GM18861 (cell line): Measurements from ENCODE around the gene LMX1B.

Experiments used
- ATAC-seq: cut with Tn5 transposase; IDR thresholded peaks from one replicate; pipeline ENCODE4 v1.9.1; 2021; ENCODE audit not compliant: unreplicated experiment

LMX1B gene

DNA sequence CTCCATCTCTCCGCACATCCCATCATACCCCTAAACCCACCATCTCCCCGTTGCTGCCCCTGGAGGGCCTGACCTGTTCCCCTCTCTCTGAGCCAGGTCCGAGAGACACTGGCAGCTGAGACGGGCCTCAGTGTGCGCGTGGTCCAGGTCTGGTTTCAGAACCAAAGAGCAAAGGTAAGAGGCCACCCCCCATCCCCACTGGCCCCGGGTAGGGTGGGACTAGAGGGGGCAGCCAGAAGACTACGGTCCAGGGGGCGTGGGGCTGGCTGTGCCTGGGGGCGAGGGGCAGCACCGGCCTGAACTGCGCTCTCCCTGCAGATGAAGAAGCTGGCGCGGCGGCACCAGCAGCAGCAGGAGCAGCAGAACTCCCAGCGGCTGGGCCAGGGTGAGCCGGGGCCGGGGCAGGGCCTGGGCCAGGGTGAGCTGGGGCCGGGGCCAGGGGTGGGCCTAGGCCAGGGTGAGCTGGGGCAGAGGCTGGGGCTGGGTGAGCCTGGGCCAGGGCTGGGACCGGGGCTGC, 79.8 kb downstream of the LMX1B start:
- ATAC-seq, result no peak

GRCh38 chr9:126694206-126695081, 80.7 kb downstream of the LMX1B start:
- no peak for ATAC-seq

- no peak for ATAC-seq
Measured at GRCh38 chr9:126695186-126695585, 81.5 kb downstream of the LMX1B start.

- ATAC-seq, result no peak
Measured at GRCh38 chr9:126695701-126696400, 82.1 kb downstream of the LMX1B start.

- ATAC-seq, result no peak
Measured at GRCh38 chr9:126696401-126697145, 82.8 kb downstream of the LMX1B start.

- ATAC-seq, result no peak
Measured at GRCh38 chr9:126697330-126697729, 83.6 kb downstream of the LMX1B start.

- no peak for ATAC-seq
Measured at GRCh38 chr9:126698251-126698650, 84.5 kb downstream of the LMX1B start.

- no peak for ATAC-seq
Measured at GRCh38 chr9:126698756-126699155, 85.0 kb downstream of the LMX1B start.

GRCh38 chr9:126699401-126699881, 85.7 kb downstream of the LMX1B start:
- ATAC-seq, result no peak

- ATAC-seq, result no peak
Measured at GRCh38 chr9:126700296-126700695, 86.6 kb downstream of the LMX1B start.

- ATAC-seq, result no peak
Measured at GRCh38 chr9:126700903-126701812, 87.4 kb downstream of the LMX1B start.

GRCh38 chr9:126701813-126702140, 88.0 kb downstream of the LMX1B start:
- ATAC-seq, result no peak

DNA sequence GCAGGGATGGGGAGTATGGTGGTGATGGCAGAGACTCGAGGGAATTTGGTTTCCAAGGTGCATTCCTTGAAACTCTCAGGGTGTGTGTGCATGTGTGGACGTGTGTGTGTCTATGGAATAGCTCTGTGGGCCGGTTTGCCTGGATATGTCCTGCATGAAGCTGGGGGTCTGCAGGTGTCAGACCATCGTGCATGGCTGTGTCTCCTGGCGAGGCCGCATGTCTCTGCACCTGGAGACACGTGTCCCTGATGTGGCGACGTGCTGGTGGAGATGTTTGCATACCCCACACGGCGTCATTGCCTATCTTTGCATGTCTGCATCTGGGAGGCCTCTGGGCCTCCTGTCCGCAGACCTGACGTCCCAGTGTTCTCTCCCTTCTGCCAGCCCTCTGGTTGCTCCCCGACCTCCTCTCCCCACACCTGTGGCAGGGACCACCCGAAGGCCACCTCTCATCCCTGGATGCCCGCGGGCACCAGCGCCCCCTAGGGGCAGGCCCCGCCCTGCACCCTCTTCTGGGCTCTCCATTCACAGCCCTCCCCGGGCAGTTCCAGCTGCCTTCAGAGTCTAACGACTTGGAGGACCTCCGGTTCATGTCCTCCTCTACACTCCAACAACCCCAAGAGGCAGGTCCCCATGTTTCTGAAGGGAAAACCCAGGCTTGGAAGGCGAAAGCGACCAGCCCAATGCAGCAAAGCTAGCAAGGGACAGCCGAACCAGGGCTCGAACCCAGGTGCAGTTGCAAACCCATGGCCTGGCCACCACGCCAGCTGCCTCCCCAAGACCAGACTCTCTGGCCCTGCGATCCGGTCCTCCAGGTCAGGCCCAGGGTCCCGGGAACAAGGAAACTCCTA, 88.6 kb downstream of the LMX1B start:
- no peak for ATAC-seq

DNA sequence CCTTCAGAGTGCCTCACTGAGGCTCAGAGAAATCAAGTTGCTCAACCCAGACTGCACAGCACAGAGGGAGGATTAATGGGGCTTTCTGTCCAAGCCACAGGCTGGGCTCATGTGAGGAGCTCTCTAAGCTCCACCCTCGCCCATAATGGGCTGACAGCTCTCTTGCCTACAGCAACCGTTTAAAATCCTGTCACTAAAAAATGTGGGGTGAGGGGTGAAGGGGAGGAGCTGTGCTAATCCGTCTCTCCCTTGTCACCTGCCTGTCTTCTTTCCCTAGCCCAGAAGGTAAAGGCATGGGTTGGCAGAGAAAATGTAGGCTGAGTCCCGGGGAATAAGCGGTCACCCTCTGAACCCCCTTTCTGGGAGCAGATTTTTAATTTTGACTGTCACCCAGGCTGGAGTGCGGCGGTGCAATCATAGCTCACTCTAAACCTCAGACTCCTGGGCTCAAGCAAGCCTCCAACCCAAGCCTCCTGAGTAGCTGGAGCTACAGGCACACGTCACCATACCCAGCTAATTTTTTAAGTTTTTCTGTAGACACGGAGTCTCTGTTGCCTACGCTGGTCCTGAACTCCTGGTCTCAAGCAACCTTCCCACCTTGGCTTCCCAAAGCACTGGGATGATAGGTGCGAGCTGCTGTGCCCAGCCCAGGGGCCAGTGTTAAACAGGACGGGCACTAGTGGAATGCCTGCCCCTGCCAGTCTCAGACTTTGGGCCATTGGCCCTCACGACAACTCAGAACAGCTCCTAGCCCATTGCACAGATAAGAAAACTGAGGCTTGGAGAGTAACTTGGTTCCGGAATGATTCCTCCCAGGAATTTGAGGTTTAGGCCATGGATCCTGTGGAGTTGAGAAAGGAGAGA, 89.5 kb downstream of the LMX1B start:
- ATAC-seq, result no peak

GRCh38 chr9:126703866-126704156, 90.1 kb downstream of the LMX1B start:
- no peak for ATAC-seq

- ATAC-seq, result no peak
Measured at GRCh38 chr9:126704157-126704891, 90.6 kb downstream of the LMX1B start.

DNA sequence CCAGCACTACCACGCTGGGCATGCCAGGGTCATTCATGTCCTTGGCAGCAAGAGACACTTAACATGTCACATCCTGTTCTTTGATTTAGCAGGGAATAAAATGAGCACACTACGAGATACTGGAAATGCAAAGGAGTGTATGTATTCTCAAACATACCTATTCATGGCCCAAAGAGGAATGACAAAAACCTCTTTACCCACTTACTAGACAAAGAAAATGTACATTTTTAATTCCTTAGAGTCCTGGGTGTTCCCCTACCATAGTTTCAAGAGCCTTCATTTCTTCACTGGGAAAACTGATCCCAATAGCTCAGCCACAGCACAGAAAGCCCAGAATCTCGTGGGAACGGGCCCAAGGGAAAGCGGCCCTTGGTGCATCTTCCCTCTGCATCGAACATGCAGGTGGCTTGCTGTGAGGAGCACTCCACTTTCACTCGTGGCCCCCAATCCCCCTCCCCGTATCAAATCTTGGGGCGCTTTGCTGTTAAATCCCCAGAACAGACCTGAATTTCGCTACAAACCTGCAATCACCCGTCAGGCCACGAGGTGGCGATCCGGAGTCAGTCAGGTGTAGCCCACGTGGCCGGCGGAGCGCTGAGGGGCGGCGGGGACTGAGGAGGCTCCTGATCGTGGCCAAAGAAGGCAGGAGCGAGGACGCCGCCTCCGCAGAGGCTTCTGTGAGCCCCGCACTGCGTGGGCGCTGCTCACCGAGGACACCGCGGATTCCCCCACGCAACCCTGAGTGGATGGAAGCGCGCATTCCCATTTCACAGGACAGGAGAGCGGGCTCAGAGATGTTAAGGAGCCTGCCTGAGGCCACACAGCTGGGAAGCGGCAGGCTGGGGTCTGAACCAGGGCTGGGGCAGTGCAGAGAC, 91.4 kb downstream of the LMX1B start:
- ATAC-seq, result no peak
